ENCODE data around the gene PUS7L.

Gene PUS7L

DNA sequence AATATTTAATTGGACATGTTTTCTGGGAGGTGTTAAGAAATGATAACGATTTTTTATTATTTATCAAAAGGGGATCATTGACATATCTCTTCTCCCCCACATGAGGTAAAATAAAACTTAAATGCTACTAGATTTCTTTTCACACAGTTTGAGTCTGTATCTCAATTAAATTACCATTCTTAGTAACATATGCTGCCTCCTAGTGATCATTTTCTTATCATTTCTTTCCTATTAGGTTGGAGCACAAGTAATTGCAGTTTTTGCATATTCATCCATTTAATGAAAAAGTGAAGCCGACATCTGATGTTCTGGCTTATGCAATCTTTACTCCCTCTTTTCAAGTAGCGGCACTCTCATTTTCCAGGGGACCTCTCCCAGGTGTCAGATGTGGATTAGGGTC, 24.9 kb downstream of the PUS7L start:
- DNase-seq (ENCODE audit: low read depth in 1 of 2, low spot score in 1 of 2) = no peak
- Histone ChIP-seq H3K27me3 (ENCODE audit: insufficient read depth, poor library complexity, severe bottlenecking) (no peaks in the 10 kb centered on the region), H3K4me3 (replicated peaks; ENCODE audit: insufficient read depth, low read length) (no peak overlapping the region), H3K27ac (replicated peaks) (no peak overlapping the region)
- TF ChIP-seq, protein P1, sequence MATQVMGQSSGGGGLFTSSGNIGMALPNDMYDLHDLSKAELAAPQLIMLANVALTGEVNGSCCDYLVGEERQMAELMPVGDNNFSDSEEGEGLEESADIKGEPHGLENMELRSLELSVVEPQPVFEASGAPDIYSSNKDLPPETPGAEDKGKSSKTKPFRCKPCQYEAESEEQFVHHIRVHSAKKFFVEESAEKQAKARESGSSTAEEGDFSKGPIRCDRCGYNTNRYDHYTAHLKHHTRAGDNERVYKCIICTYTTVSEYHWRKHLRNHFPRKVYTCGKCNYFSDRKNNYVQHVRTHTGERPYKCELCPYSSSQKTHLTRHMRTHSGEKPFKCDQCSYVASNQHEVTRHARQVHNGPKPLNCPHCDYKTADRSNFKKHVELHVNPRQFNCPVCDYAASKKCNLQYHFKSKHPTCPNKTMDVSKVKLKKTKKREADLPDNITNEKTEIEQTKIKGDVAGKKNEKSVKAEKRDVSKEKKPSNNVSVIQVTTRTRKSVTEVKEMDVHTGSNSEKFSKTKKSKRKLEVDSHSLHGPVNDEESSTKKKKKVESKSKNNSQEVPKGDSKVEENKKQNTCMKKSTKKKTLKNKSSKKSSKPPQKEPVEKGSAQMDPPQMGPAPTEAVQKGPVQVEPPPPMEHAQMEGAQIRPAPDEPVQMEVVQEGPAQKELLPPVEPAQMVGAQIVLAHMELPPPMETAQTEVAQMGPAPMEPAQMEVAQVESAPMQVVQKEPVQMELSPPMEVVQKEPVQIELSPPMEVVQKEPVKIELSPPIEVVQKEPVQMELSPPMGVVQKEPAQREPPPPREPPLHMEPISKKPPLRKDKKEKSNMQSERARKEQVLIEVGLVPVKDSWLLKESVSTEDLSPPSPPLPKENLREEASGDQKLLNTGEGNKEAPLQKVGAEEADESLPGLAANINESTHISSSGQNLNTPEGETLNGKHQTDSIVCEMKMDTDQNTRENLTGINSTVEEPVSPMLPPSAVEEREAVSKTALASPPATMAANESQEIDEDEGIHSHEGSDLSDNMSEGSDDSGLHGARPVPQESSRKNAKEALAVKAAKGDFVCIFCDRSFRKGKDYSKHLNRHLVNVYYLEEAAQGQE (IDR thresholded peaks at IDR 0.05; ENCODE audit: insufficient replicate concordance, low read depth) = no peak
- no peak for TF ChIP-seq GABPA (IDR thresholded peaks at IDR 0.05; ENCODE audit: low read depth)
- TF ChIP-seq CTCF (IDR thresholded peaks at IDR 0.05; ENCODE audit: insufficient read depth, low read length) = no peak
- no peak for TF ChIP-seq SPI1 (IDR thresholded peaks at IDR 0.05; ENCODE audit: borderline replicate concordance, low read depth)
- TF ChIP-seq POLR2AphosphoS5 (IDR thresholded peaks at IDR 0.05; ENCODE audit: low read depth) = no peak

DNA sequence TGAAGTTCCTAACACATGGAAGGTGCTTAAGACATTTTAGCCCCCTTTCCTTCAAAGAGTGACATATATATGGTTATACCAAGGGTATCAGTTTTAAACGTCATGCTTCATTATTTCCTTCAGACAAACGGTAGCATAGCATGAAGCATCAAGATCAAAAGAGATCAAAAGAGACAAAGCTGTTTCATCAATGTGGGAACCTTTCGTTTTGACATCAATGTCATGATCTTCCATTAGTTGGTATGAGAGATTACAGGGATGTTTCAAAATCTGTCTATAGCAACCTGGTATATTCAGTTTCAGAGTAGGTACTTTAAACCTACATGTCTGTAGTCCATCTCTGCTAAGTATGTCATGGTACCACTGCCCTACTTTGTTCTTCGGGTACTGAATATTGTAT, 28.3 kb downstream of the PUS7L start:
- no peak overlapping the region for H3K27ac ChIP-seq (replicated peaks)
- no peaks in the 10 kb centered on the region for H3K27me3 ChIP-seq (ENCODE audit: insufficient read depth, poor library complexity, severe bottlenecking)
- TF ChIP-seq, protein P1 (IDR thresholded peaks at IDR 0.05; ENCODE audit: insufficient replicate concordance, low read depth) = no peak
- TF ChIP-seq GABPA (IDR thresholded peaks at IDR 0.05; ENCODE audit: low read depth) (no peak), CTCF (IDR thresholded peaks at IDR 0.05; ENCODE audit: insufficient read depth, low read length) (no peak), SPI1 (IDR thresholded peaks at IDR 0.05; ENCODE audit: borderline replicate concordance, low read depth) (no peak), POLR2AphosphoS5 (IDR thresholded peaks at IDR 0.05; ENCODE audit: low read depth) (no peak)
- no peak overlapping the region for H3K4me3 ChIP-seq (replicated peaks; ENCODE audit: insufficient read depth, low read length)
- DNase-seq (ENCODE audit: low read depth in 1 of 2, low spot score in 1 of 2) = no peak

DNA sequence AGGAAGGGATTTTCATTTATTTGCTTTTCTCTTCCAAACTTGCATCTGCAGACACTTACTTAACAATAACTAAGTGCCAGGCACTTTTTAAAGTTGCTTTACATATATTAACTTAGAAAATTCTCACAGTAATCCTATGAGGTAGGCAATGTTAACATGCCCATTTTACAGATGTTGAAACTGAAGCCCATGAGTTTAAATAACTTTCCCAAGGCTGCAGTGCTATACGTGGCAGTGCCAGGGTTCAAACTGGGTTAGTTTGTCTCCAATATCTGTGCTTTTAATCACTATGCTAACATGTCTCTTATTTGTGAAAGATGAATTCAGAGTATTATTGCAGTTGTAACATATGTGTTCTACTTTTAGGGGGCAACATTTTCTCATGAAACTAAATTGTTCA, 29.9 kb downstream of the PUS7L start:
- no peak for DNase-seq (ENCODE audit: low read depth in 1 of 2, low spot score in 1 of 2)
- no peaks in the 10 kb centered on the region for H3K27me3 ChIP-seq (ENCODE audit: insufficient read depth, poor library complexity, severe bottlenecking)
- H3K4me3 ChIP-seq (replicated peaks; ENCODE audit: insufficient read depth, low read length) = no peak overlapping the region
- no peak overlapping the region for H3K27ac ChIP-seq (replicated peaks)
- TF ChIP-seq, protein P1 (IDR thresholded peaks at IDR 0.05; ENCODE audit: insufficient replicate concordance, low read depth) = no peak
- TF ChIP-seq CTCF (IDR thresholded peaks at IDR 0.05; ENCODE audit: insufficient read depth, low read length) (no peak), GABPA (IDR thresholded peaks at IDR 0.05; ENCODE audit: low read depth) (no peak), SPI1 (IDR thresholded peaks at IDR 0.05; ENCODE audit: borderline replicate concordance, low read depth) (no peak), POLR2AphosphoS5 (IDR thresholded peaks at IDR 0.05; ENCODE audit: low read depth) (no peak)
